Ascending aorta (tissue), 2 donors: ENCODE data around the gene MRPL54. TPM values are rescaled to one million over a fixed set of nuclear protein-coding genes. Genes with fewer than 3 reads are reported as not detected.

ENCODE experiments used
- DNase-seq, 2 donors: peaks; one replicate each; pipeline ENCODE4 v3.0.0-alpha.2; 2019; ENCODE audit warnings: low spot score in 2 of 2
- H3K27ac ChIP-seq, 2 donors: fragments of 200-600 bp; sonication (generic); one replicate each; pipeline ENCODE4 v1.5.1; 2016 to 2017; ENCODE audit warnings: mild to moderate bottlenecking in 1 of 2
- H3K27me3 ChIP-seq: fragments of 200-600 bp; sonication (generic); one replicate; pipeline ENCODE4 v1.5.1; 2017
- H3K36me3 ChIP-seq, 2 donors: fragments of 200-600 bp; sonication (generic); one replicate each; pipeline ENCODE4 v1.5.1; 2016
- H3K4me1 ChIP-seq, 2 donors: fragments of 200-600 bp; sonication (generic); one replicate each; pipeline ENCODE4 v1.5.1; 2016 to 2017; ENCODE audit warnings: mild to moderate bottlenecking in 1 of 2
- H3K4me3 ChIP-seq, 2 donors: fragments of 200-600 bp; sonication (generic); one replicate each; pipeline ENCODE4 v1.5.1; 2016 to 2017; ENCODE audit warnings: mild to moderate bottlenecking in 1 of 2
- H3K9me3 ChIP-seq, 2 donors: fragments of 200-600 bp; sonication (generic); one replicate each; pipeline ENCODE4 v1.5.1; 2016
- CTCF ChIP-seq, 3 experiments: fragments of 200-600 bp in 2 of 3; fragments of 450-650 bp in 1 of 3; sonication (generic) in 2 of 3; IDR thresholded peaks; one replicate each; pipeline ENCODE4 v1.5.1; 2016 to 2019; ENCODE audit warnings: antibody characterized with exemption in 3 of 3, mild to moderate bottlenecking in 1 of 3, moderate library complexity in 1 of 3
- intact Hi-C: fragments of 100-400 bp; cut with DNase I; formaldehyde crosslinking; loops from one replicate; pipeline ENCODE4 v1.15.1; 2023
- total RNA-seq: library from RNA; depleted of rRNA; stranded (reverse); fragments of >200 nt; gene quantifications from one replicate; pipeline ENCODE4 v1.1.0, GENCODE V29; 2016

The MRPL54 gene
- total RNA-seq, 1 donor from 2014 or later, result 34.9 TPM

- Histone ChIP-seq H3K27ac (no peak overlapping the region), H3K4me3 (no peak overlapping the region), H3K4me1 (no peaks in the 10 kb centered on the region), H3K27me3 (no peaks in the 10 kb centered on the region), H3K36me3 (no peaks in the 10 kb centered on the region), H3K9me3 (peaks cover 8 to 9% of the 10 kb centered on the region in 2 donors)
- no peak for DNase-seq
- no peak for TF ChIP-seq CTCF (IDR thresholded peaks at IDR 0.05)
- intact Hi-C loops, result no loop called here
These were observed 14.1 kb downstream of the MRPL54 start for GRCh38 chr19:3776479-3777040.

- Histone ChIP-seq H3K27ac (no peak overlapping the region), H3K36me3 (no peaks in the 10 kb centered on the region), H3K4me1 (no peaks in the 10 kb centered on the region), H3K27me3 (no peaks in the 10 kb centered on the region), H3K4me3 (no peak overlapping the region), H3K9me3 (peaks cover 17 to 22% of the 10 kb centered on the region in 2 donors)
- DNase-seq, result no peak
- no peak for TF ChIP-seq CTCF (IDR thresholded peaks at IDR 0.05)
- intact Hi-C loops, result no loop called here
These were observed 15.8 kb downstream of the MRPL54 start for GRCh38 chr19:3778104-3778867.

GRCh38 chr19:3778899-3779723 is 16.6 kb downstream of the MRPL54 start:
- Histone ChIP-seq H3K4me1 (no peaks in the 10 kb centered on the region), H3K27ac (no peak overlapping the region), H3K36me3 (no peaks in the 10 kb centered on the region), H3K4me3 (no peak overlapping the region), H3K27me3 (no peaks in the 10 kb centered on the region), H3K9me3 (peaks cover 17 to 22% of the 10 kb centered on the region in 2 donors)
- no peak for DNase-seq
- no peak for TF ChIP-seq CTCF (IDR thresholded peaks at IDR 0.05)
- intact Hi-C loops, result no loop called here

GRCh38 chr19:3780786-3781304 is 18.4 kb downstream of the MRPL54 start:
- H3K27me3 ChIP-seq, result no peaks in the 10 kb centered on the region
- H3K9me3 ChIP-seq, result peaks cover 17 to 22% of the 10 kb centered on the region in 2 donors
- H3K27ac ChIP-seq, result no peak overlapping the region
- intact Hi-C loops, result no loop called here
- H3K4me1 ChIP-seq, result no peaks in the 10 kb centered on the region
- no peaks in the 10 kb centered on the region for H3K36me3 ChIP-seq
- DNase-seq, result no peak
- TF ChIP-seq CTCF (IDR thresholded peaks at IDR 0.05), result no peak
- H3K4me3 ChIP-seq, result no peak overlapping the region

GRCh38 chr19:3781603-3782002 is 19.1 kb downstream of the MRPL54 start:
- intact Hi-C loops, result no loop called here

More at GRCh38 chr19:3781603-3782002, 19.1 kb downstream of the MRPL54 start:
- Histone ChIP-seq H3K27me3 (no peaks in the 10 kb centered on the region), H3K4me1 (no peaks in the 10 kb centered on the region), H3K27ac (no peak overlapping the region), H3K36me3 (no peaks in the 10 kb centered on the region), H3K9me3 (peaks cover 17 to 22% of the 10 kb centered on the region in 2 donors), H3K4me3 (peak overlapping the region in 1 of 2 donors; percentile 10)
- TF ChIP-seq CTCF (IDR thresholded peaks at IDR 0.05), result no peak
- no peak for DNase-seq
